OCI-LY1 (cell line): ENCODE results near the gene NRIP1.

ENCODE experiments used
- CTCF ChIP-seq: fragments of 200-600 bp; sonication (generic), shearing (Covaris generic); IDR thresholded peaks from 2 replicates; pipeline ENCODE4 v1.5.1; 2017; ENCODE audit warnings: mild to moderate bottlenecking, antibody characterized with exemption, low read length, moderate library complexity, mixed read lengths
- EZH2 ChIP-seq: fragments of 200-600 bp; sonication (generic), shearing (Covaris generic); IDR thresholded peaks from 2 replicates; pipeline ENCODE4 v1.8.0; 2017; ENCODE audit warnings: borderline replicate concordance, mixed run types, mild to moderate bottlenecking, antibody characterized with exemption, low read length, moderate library complexity, mixed read lengths

- TF ChIP-seq CTCF, result no peak
- TF ChIP-seq EZH2, result no peak
Observed at GRCh38 chr21:15080526-15080925, 15.7 kb upstream of the NRIP1 start.
